GM23248 (cell line): ENCODE results near the gene C8G. TPM values are rescaled to one million over a fixed set of nuclear protein-coding genes. Genes with fewer than 3 reads are reported as not detected.

Experiments used
- DNase-seq: peaks from one replicate; pipeline ENCODE4 v3.0.0-alpha.2; 2015
- H2AFZ ChIP-seq: fragments of 200-600 bp; sonication (generic); 2 replicates; pipeline ENCODE4 v1.6.1; 2016; ENCODE audit warnings: antibody characterized with exemption
- H3F3A ChIP-seq: fragments of 200-600 bp; sonication (generic); 2 replicates; pipeline ENCODE4 v1.6.1; 2016; ENCODE audit warnings: mild to moderate bottlenecking, antibody characterized with exemption, mixed run types; ENCODE audit not compliant: insufficient read depth
- H3K27ac ChIP-seq: fragments of 200-600 bp; sonication (generic); 2 replicates; pipeline ENCODE4 v1.5.1; 2016; ENCODE audit warnings: mild to moderate bottlenecking
- H3K27me3 ChIP-seq: fragments of 200-600 bp; sonication (generic); replicated peaks from 2 replicates; pipeline ENCODE4 v1.6.1; 2016; ENCODE audit warnings: mild to moderate bottlenecking; ENCODE audit not compliant: insufficient read depth
- H3K36me3 ChIP-seq: fragments of 200-600 bp; sonication (generic); 2 replicates; pipeline ENCODE4 v1.6.1; 2016; ENCODE audit warnings: low read depth, mild to moderate bottlenecking
- H3K4me1 ChIP-seq: fragments of 200-600 bp; sonication (generic); 2 replicates; pipeline ENCODE4 v1.6.1; 2016; ENCODE audit warnings: mild to moderate bottlenecking; ENCODE audit not compliant: insufficient read depth
- H3K4me2 ChIP-seq: fragments of 200-600 bp; sonication (generic); one replicate; pipeline ENCODE4 v1.6.1; 2016; ENCODE audit warnings: mild to moderate bottlenecking; ENCODE audit not compliant: unreplicated experiment
- H3K4me3 ChIP-seq: fragments of 200-600 bp; sonication (generic); 2 replicates; pipeline ENCODE4 v1.5.1; 2016; ENCODE audit warnings: mild to moderate bottlenecking
- H3K79me2 ChIP-seq: fragments of 200-600 bp; sonication (generic); 2 replicates; pipeline ENCODE4 v1.6.1; 2016; ENCODE audit warnings: mild to moderate bottlenecking; ENCODE audit not compliant: insufficient read depth
- H3K9ac ChIP-seq: fragments of 200-600 bp; sonication (generic); 2 replicates; pipeline ENCODE4 v1.6.1; 2016; ENCODE audit warnings: mild to moderate bottlenecking
- H3K9me2 ChIP-seq: fragments of 200-600 bp; sonication (generic); 2 replicates; pipeline ENCODE4 v1.6.1; 2016; ENCODE audit warnings: mixed run types, mild to moderate bottlenecking, moderate library complexity; ENCODE audit not compliant: insufficient read depth
- H3K9me3 ChIP-seq: fragments of 200-600 bp; sonication (generic); one replicate; pipeline ENCODE4 v1.6.1; 2017; ENCODE audit warnings: low read depth
- H4K20me1 ChIP-seq: fragments of 200-600 bp; sonication (generic); 2 replicates; pipeline ENCODE4 v1.6.0; 2016; ENCODE audit not compliant: insufficient read depth
- EZH2 ChIP-seq: fragments of 200-600 bp; sonication (generic); IDR thresholded peaks from 2 replicates; pipeline ENCODE4 v1.6.1; 2018; ENCODE audit warnings: antibody characterized with exemption, mild to moderate bottlenecking; ENCODE audit not compliant: insufficient read depth, poor library complexity, severe bottlenecking
- EZH2phosphoT487 ChIP-seq: fragments of 200-600 bp; sonication (generic); IDR thresholded peaks from 2 replicates; pipeline ENCODE4 v1.6.1; 2018; ENCODE audit warnings: antibody characterized with exemption, moderate library complexity, mild to moderate bottlenecking, low read depth; ENCODE audit not compliant: insufficient read depth
- WGBS, 2 experiments: methylation state at CpG; one replicate each; pipeline ENCODE4 v1.1.6; 2015 to 2017; ENCODE audit warnings: low lambda C conversion rate in 2 of 2, low coverage in 1 of 2; ENCODE audit errors: missing lambda C conversion rate in 2 of 2; 5-methylcytosine and 5-hydroxymethylcytosine counted together
- in situ Hi-C: fragments of 300-500 bp; cut with MboI; formaldehyde crosslinking; loops from 2 replicates; pipeline ENCODE4 v1.15.0; 2020
- polyA plus RNA-seq: library from polyadenylated mRNA; unstranded; fragments of >200 nt; fragmentation: Nextera tagmentation; extraction: Ambion mirVana; gene quantifications from 2 replicates; pipeline ENCODE4 v1.2.1, GENCODE V29; 2016
- total RNA-seq: library from RNA; depleted of rRNA; stranded (reverse); fragments of >200 nt; shearing (Covaris generic); gene quantifications from 2 replicates; pipeline ENCODE4 v1.2.3, GENCODE V29; 2014

Gene C8G
- total and polyA plus RNA-seq, 2 experiments from 2014 or later: 0.49 TPM; not detected in 1

- WGBS, 2 experiments: 77 to 78% methylated on average over 28 to 29 of the region's 29 CpGs
Measured at GRCh38 chr9:136973618-136974617, 28.9 kb downstream of the C8G start.

GRCh38 chr9:136974817-136975535 lies 29.9 kb downstream of the C8G start:
- Histone ChIP-seq H4K20me1 (no peaks in the 10 kb centered on the region), H2AFZ (no peak overlapping the region), H3K4me3 (no peak overlapping the region), H3F3A (no peaks in the 10 kb centered on the region), H3K9me3 (no peaks in the 10 kb centered on the region), H3K4me1 (no peaks in the 10 kb centered on the region), H3K9ac (no peak overlapping the region), H3K27ac (no peak overlapping the region), H3K36me3 (no peaks in the 10 kb centered on the region), H3K79me2 (no peaks in the 10 kb centered on the region), H3K9me2 (no peaks in the 10 kb centered on the region), H3K27me3 (no peaks in the 10 kb centered on the region), H3K4me2 (no peak overlapping the region)
- DNase-seq: no peak
- 53% methylated on average over 14 to 15 of the region's 15 CpGs for WGBS, 2 experiments
- in situ Hi-C loops: no loop called here
- TF ChIP-seq EZH2phosphoT487: no peak
- no peak for TF ChIP-seq EZH2

More at GRCh38 chr9:136973618-136974617, 28.9 kb downstream of the C8G start:
- H3F3A ChIP-seq: no peaks in the 10 kb centered on the region
- H3K79me2 ChIP-seq: no peaks in the 10 kb centered on the region
- no peaks in the 10 kb centered on the region for H3K4me1 ChIP-seq
- H3K4me2 ChIP-seq: no peak overlapping the region
- DNase-seq: no peak
- in situ Hi-C loops: no loop called here
- no peak overlapping the region for H2AFZ ChIP-seq
- no peaks in the 10 kb centered on the region for H3K36me3 ChIP-seq
- H3K9me2 ChIP-seq: no peaks in the 10 kb centered on the region
- no peaks in the 10 kb centered on the region for H3K9me3 ChIP-seq
- no peak overlapping the region for H3K27ac ChIP-seq
- no peaks in the 10 kb centered on the region for H3K27me3 ChIP-seq
- H3K9ac ChIP-seq: no peak overlapping the region
- TF ChIP-seq EZH2phosphoT487 (no peak), EZH2 (no peak)
- no peak overlapping the region for H3K4me3 ChIP-seq
- no peaks in the 10 kb centered on the region for H4K20me1 ChIP-seq

- in situ Hi-C loops: no loop called here
- 56 to 65% methylated on average over 8 to 14 of the region's 14 CpGs for WGBS, 2 experiments
- H3K27ac ChIP-seq: no peak overlapping the region
Measured at GRCh38 chr9:136975644-136976043, 30.6 kb downstream of the C8G start.

DNA sequence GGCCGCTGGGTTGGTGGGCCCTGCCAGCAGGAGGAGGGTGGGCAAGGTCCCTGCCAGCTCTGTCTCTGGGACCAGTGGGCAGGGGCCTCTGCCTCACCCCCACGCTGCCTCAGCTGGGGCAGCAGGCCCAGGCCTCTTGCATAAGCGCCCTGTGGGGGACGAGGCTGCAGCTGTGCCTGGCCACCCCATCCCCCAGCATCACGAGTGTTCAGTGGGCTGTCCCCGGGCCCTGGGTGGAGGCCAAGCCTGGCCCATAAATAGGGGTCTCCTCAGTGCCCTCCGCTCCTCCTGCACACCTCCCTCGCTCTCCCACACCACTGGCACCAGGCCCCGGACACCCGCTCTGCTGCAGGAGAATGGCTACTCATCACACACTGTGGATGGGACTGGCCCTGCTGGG lies 32.2 kb downstream of the C8G start, which contains the start of gene PTGDS:
PTGDS (plus strand) TSS at position 282 of the 400 bp plus-strand sequence; CDS start at position 357, 75 bp downstream.
- peak within 1 kb of the TSS; percentile 12; the same call in 1 of the 2 replicates for H3K9ac ChIP-seq

More at GRCh38 chr9:136975644-136976043, 30.6 kb downstream of the C8G start:
- Histone ChIP-seq H3K4me3 (no peak overlapping the region), H3K36me3 (no peaks in the 10 kb centered on the region), H3K4me2 (no peak overlapping the region), H2AFZ (no peak overlapping the region), H3K9me2 (no peaks in the 10 kb centered on the region), H3K9ac (no peak overlapping the region), H3K79me2 (no peaks in the 10 kb centered on the region), H4K20me1 (no peaks in the 10 kb centered on the region), H3F3A (no peaks in the 10 kb centered on the region), H3K4me1 (no peaks in the 10 kb centered on the region), H3K27me3 (no peaks in the 10 kb centered on the region), H3K9me3 (no peaks in the 10 kb centered on the region)
- no peak for TF ChIP-seq EZH2phosphoT487
- DNase-seq: no peak

More for the DNA sequence above, 32.2 kb downstream of the C8G start, which contains the start of gene PTGDS:
- H3F3A ChIP-seq: no peaks in the 10 kb centered on the region
- no peak for DNase-seq
- H2AFZ ChIP-seq: peak within 1 kb of the TSS; percentile 36
- H3K4me3 ChIP-seq: peak within 1 kb of the TSS; percentile 57
- no peaks in the 10 kb centered on the region for H3K4me1 ChIP-seq
- in situ Hi-C loops: no loop called here
- no peak within 1 kb of the TSS for H3K27ac ChIP-seq
- H3K9me2 ChIP-seq: no peaks in the 10 kb centered on the region
- TF ChIP-seq EZH2phosphoT487 (no peak), EZH2 (no peak)
- H3K27me3 ChIP-seq: no peaks in the 10 kb centered on the region
- H3K36me3 ChIP-seq: no peaks in the 10 kb centered on the region
- H3K4me2 ChIP-seq: peak within 1 kb of the TSS; percentile 58
- no peaks in the 10 kb centered on the region for H3K79me2 ChIP-seq
- no peaks in the 10 kb centered on the region for H4K20me1 ChIP-seq
- WGBS, 2 experiments: 57 to 67% methylated on average over 9 to 10 of the region's 10 CpGs
- H3K9me3 ChIP-seq: no peaks in the 10 kb centered on the region
